ENCODE measurements around the gene ZBTB21.
A peak's percentile ranks its signal among the peaks of the same experiment; 100 is the strongest.

ZBTB21 gene

GRCh38 chr21:42009831-42010506 is at the start of gene ZBTB21:
ZBTB21 (minus strand) TSS chr21:42010360; CDS start chr21:41994095, 16,265 bp downstream.
- peak; percentile 99 to 100 (median 99) for DNase-seq

DNA sequence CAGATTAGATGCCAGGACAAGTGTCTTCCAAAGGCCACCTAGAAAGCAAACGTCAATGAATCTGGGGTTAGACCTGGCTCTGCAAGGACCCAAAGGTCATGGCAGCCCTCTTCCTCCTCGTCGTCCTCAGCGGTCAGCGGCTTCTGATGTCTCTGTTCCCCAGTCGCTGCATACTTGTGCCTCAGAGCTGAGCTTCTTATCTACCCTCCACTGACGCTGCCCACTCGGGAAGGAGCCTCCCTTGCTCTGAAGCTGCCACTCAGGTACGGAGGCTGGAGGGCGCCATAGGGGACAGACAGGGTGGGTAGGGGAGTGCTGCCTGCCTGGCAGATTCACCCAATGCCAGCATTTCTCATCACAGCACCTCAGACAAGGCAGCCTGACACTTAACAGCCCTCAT is 49.6 kb upstream of the ZBTB21 start:
- no peak for DNase-seq

- no peak for DNase-seq
These were observed 49.0 kb upstream of the ZBTB21 start for GRCh38 chr21:42059141-42059540.

DNA sequence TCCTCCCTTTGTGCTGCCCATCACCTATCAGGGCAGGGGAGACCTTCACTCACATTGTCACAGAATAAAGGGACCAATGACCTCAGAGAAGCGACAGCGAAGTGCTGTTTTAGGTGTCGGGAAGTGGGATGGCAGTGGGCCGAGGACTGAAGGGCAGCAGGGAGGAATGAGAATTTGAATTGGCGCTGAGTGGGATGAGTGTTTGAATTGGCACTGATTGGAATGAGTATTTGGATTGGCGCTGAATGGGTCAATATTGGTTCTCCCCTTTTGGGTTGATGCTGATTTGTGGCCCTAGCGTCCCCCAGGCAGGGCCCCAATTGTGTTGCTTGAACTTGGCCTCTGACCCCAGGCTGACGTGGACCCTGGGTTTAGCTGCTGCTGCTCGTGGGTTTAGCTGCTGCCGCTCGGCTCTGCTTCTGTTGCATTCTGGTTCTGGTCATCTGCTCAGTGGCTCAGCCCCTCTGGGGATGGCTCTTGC is 48.5 kb upstream of the ZBTB21 start:
- no peak for DNase-seq

GRCh38 chr21:42057851-42058437 is 47.8 kb upstream of the ZBTB21 start:
- no peak for DNase-seq

GRCh38 chr21:42056996-42057689 is 47.0 kb upstream of the ZBTB21 start:
- DNase-seq: no peak

- DNase-seq: no peak
These were observed 46.3 kb upstream of the ZBTB21 start for GRCh38 chr21:42056468-42056867.

DNA sequence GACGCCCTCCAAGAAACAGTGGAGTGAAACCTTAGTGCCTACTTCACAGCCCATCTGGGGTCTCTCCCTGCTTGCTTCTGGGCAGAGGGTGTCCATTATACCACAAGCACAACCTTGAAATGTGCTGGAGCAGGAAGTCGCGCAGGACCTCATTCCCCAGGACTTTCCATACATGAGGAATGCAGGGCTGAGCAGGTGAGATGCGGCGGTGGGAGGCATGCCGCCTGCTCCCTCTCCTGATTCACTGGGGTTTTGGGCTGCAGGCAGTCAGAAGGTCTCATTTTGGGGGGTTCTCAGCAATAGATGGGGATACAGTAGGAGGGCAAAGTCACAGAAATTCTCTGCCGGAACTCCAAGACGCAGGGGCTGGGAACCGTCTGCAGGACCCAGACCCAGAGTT is 45.3 kb upstream of the ZBTB21 start:
- no peak for DNase-seq

DNA sequence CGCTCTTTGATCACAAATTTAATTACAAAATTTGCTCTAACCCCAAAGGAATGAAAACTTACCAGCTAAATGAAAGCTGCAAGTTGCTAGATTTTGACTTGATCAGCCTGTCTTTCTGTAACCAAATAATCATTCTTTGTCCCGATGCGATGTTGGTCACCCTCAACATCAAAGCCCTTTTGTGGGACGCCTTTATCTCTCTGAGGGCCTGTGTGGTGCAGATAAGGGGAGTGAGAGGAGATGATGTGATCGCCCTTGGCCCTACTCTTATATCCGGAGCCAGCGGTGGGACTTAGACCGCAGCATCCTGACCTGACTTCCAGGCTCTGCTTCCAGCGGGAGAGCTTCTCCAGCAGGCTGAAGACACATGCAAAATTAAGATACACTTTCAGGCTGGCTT is 41.6 kb upstream of the ZBTB21 start:
- DNase-seq: no peak

- no peak for DNase-seq
These were observed 39.6 kb upstream of the ZBTB21 start for GRCh38 chr21:42049578-42050430.

DNA sequence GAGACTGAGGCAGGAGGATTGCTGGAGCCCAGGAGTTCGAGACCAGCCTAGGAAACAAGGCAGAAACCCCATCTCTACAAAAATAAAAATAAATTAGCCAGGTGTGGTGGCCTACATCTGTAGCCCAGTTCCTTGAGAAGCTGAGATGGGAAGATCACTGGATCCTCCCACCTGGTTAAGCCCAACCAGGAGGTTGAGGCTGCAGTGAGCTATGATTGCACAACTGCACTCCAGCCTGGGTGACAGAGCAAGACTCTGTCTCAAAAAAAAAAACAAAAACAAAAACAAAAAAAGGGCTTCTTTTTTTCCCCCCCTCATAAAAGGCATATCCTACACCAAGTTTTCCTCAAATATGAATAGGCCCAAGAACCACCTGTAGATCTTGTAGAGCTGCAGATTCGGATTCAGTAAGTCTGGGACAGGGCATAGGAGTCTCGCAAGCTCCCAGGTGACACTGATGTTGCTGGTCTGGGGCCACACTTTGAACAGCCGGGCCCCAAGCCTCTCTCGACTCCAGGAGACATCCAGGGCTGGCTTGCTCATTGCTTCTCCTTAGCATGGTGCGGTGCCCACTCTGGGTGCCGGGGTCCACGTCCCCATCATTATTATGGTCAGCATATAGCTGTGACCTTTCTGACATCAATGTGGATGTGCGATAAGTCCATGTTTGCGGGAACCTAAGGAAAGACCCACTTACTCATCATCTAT is 38.9 kb upstream of the ZBTB21 start:
- DNase-seq: no peak

- DNase-seq: peak; percentile 35 to 59 (median 37)
These were observed 37.9 kb upstream of the ZBTB21 start for GRCh38 chr21:42047821-42048613.

DNA sequence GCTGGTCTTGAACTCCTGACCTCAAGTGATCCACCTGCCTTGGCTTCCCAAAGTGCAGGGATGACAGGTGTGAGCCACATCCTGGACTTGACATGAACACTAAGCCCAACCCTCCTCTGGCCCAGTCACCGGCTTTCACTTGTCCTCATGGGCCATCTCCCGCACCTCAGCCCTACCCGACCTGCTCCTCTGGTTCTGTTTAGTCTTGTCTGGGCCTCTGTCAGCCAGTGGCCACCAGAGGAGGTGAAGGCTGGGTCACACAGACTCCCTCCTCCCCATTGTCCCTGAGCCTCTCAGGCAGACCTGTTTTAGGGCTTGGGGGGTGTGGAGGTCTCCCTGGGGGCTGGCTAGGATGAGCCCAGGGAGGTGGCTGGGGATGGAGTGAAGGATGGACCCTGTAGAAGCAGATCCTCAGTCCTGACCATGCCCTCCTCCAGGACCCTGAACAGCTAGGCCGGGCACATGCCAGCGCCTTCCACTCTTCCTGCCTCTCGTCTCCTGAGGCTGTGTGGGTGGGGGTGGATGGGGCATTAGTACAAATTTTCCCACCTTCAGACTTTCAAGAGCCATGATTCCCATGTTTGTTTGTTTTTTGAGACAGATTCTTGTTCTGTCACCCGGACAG is 34.8 kb upstream of the ZBTB21 start:
- no peak for DNase-seq

DNA sequence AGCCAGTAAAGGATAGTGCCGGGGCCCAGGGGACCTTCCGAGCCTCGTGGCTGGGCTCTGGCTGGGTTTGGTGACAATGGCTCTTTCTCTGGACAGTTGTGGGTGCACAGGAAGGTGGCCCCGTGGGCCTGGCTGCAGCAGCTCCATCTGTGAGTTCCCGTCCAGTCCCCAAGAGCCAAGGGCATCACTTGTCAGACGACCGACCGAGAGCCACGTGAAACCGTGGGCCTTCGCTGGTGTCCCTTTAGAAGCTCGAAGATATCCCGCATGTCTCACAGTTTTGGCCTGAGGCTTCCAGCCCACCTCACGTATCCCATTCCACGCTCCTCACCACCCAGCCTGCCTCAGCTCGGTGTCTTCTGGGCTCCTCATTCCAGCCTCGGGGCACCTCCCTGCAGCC is 33.8 kb upstream of the ZBTB21 start:
- no peak for DNase-seq

DNA sequence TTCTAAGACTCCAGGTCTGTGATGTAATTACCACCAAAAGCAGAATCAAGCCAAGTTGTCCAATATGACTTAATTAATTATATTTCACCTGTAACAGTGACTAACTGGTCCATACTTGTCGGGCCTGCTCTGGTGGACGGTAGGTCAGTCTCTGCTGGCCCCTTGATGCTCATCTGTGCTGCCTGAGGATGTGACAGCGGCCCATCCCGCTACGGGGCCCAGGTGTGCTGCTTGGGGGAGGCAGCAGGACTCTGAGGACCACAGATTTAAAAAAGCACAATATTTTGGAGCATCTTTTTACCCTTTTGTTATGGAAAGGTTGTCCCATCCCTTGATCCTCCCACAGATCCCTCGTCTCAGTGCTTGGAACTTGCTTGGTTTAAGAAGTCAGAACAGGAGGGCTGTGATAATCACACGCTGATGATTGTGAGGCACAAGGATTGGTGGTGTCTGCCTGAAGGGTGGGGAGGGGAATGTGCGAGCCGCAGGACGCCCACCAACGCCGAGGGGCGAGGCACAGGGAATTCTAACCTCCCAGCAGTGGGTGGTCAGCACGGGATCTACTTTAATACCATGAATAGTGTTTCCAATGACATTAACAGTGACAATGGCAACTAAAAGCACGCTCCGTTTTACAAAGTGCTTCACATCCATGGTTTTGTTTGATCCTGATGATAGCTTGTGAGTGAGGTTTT is 33.2 kb upstream of the ZBTB21 start:
- DNase-seq: no peak

DNA sequence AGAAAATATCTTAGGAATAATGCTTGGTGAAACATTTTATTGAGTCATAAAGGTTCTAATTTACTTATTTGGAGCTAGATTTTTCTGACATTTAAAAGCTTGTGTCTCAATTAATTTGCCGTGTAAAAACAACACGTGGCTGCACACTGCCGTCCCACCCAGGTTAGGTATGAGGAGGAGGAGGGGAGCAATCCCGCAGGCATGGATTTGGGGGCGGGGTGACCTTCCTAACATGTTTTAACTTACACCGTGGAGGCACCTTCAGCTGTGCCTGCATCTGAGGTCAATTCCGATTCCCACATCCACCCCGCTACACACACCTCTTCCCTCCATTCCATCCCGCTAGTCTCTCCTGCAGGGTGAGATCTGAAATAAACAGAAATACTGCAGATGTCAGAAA is 32.5 kb upstream of the ZBTB21 start:
- DNase-seq: no peak

GRCh38 chr21:42041711-42042110 is 31.6 kb upstream of the ZBTB21 start:
- DNase-seq: no peak

DNA sequence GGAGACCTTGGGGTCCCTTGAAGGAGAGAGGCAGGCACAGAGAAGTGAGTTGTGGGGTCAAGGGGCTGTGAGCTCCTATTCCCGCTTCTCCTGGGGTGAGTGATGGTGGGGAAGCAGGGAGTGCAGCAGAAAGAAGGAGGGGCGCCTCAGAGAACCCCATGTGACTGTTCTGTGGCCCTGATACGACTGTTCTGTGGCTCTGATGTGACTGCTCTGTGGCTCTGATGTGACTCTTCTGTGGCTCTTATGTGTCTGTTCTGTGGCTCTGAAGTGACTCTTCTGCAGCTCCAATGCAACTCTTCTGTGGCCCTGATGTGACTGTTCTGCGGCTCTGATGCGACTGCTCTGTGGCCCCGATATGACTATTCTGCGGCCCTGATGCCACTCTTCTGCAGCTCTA is 31.1 kb upstream of the ZBTB21 start:
- DNase-seq: no peak

- peak; percentile 41 to 58 (median 41) for DNase-seq
These were observed 30.4 kb upstream of the ZBTB21 start for GRCh38 chr21:42040411-42041180.

- no peak for DNase-seq
These were observed 29.8 kb upstream of the ZBTB21 start for GRCh38 chr21:42039911-42040351.

Data from suppressor macrophage treated with lipopolysaccharide for 1 hour (primary cell).